ENCODE measurements around the gene LSM2.
A peak's percentile ranks its signal among the peaks of the same experiment; 100 is the strongest.
"Not testable (repeated sequence)": the region's sequence is repeated elsewhere in the genome, so short reads cannot be mapped to it uniquely, and the experiment has no call there.

Gene LSM2

GRCh38 chr6:31794866-31795615, 11.7 kb downstream of the LSM2 start:
- DNase-seq, result peak; percentile 59

DNA sequence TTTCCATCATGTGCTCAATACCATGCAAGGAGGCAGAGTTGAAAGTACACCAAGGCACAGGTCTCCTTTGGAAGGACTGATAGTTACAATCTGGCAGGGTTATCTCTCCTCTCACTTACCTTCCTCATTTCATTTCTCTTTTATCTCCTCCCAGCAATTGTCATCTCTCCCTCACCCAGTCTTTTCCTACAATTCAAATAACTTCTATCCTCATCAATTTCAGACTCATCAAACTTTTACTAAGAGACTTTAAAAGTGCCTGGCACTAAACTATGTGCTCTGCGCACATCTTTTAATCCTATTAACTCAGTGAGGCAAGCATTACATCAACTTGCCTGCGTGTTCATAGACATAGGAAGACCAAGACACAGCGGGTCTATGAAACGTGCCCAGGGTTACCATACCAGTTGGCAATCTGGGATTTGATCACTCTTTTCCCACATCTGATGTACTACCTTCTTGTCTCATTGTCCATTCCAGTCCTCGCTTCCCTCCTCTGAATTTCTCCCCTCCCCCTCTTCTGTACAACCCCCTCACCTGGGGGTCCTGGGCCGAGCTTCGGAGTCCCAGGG, 12.4 kb downstream of the LSM2 start:
- no peak for DNase-seq

- not testable (repeated sequence) for DNase-seq
Measured at GRCh38 chr6:31793927-31794245, 12.9 kb downstream of the LSM2 start.

DNA sequence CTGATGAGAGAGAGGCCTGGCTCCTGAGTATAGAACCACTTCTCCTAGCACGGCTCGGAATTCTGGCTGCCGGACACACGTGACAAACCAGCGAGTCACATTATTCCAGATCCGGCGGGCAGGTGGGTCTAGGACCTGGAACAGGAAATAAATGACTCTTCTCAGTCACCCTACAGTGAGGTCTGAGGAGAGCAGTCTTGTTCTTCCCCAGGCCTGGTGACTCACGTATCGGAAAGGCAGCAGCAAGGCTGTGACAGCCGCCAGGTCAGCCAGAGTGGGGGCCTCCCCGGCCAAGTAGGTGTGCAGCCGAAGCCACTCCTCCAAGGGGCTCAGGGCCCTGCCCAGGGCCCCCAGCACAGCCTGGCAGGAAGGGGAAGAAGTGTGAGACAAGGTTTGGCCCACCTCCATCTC, 14.0 kb downstream of the LSM2 start:
- no peak for DNase-seq

DNA sequence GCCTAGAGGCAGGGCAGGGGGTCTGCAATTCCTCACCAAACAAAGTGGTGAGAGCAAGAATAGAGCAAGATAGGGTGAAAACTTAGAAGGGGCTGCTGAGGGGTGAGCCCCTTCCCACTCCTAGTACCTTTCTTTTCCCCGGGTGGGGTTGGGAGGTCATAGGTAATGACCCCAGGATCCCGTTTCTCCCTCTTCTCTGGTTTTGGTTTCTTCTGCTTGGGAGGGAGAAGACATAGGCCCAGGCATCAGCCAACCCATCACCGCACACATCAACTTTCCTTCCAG, 14.7 kb downstream of the LSM2 start:
- DNase-seq, result no peak

GRCh38 chr6:31791324-31792089, 15.3 kb downstream of the LSM2 start:
- no peak for DNase-seq

GRCh38 chr6:31785475-31785874, 21.3 kb downstream of the LSM2 start:
- no peak for DNase-seq

DNA sequence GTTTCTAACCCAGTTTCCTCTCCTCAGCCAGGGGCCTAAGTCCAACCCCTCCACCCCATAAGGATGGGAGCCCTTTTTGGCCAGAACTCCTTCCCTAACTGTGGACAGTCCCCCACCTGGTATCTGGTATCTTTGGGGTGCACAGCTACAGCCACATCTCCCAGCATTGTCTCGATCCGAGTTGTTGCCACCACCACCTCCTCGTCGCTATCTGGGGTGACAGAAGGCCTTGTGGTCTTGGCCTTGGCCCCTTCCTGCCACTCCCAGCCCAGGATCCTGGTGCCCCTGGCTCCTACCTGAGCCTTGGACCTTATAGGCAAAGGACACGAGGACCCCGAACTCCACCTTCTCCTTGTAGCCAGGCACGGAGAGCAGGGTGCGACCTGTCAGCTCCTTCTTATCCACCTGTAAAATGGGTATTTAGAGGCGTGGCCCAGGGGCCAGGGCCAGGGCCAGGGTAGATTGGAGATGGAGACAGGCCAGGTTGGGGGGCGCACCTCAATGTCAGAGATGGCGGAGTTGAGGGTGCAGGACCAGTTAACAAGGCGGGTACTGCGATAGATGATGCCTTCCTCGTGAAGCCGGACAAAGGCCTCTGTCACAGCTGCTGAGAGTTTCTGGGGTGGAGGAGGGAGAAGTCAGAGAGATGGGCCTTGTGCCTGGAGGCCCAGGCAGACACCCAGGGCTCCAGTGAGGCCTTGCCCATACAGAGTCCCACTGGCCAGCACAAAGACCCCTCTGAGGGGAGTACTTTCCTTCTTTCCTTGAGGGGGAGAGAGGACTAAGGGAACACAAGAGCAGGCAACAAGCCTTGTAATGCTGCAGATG, 22.5 kb downstream of the LSM2 start:
- DNase-seq, result no peak

GRCh38 chr6:31782126-31782855, 24.5 kb downstream of the LSM2 start:
- DNase-seq, result no peak

DNA sequence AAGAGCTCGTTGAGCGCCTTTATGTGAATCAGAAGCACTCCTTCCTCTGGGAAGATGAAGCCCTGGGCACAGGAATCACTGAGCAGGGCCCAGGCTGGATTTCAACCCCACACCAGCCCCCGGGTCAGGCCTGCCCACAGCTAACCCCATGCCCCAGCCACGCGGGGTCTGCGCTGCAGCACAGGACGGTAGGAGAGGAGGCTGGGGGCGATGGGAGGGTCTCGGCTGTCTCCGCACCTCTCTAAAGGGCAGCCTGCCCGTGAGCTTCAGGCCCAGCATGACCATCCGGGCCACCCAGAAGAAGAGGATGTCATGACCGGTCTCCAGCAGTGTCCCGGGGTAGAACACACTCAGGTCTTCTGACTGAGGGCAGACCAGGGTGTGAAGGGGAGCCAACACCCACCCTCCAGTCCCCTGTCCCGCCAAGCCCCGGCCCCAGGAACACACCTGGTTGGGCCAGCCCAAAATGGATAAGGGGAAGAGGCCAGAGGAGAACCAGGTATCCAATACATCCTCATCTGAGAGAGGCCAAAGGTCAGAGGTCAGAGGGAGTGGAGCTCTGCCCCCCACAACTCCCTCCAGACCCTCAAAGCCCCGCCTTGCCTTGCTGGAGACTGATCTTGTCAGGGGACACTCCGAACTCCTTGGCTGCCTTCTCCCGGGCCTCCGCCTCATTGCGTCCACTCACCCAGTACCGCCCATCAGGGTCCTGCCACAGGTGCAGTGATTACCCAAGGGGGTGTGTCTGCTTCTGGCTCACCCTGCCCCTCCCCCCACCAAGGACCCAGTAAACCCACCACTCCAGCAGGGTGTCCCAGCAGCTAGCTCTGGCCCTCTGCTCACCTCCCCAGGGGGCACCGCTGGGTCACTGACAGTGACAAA, 25.3 kb downstream of the LSM2 start:
- no peak for DNase-seq

DNA sequence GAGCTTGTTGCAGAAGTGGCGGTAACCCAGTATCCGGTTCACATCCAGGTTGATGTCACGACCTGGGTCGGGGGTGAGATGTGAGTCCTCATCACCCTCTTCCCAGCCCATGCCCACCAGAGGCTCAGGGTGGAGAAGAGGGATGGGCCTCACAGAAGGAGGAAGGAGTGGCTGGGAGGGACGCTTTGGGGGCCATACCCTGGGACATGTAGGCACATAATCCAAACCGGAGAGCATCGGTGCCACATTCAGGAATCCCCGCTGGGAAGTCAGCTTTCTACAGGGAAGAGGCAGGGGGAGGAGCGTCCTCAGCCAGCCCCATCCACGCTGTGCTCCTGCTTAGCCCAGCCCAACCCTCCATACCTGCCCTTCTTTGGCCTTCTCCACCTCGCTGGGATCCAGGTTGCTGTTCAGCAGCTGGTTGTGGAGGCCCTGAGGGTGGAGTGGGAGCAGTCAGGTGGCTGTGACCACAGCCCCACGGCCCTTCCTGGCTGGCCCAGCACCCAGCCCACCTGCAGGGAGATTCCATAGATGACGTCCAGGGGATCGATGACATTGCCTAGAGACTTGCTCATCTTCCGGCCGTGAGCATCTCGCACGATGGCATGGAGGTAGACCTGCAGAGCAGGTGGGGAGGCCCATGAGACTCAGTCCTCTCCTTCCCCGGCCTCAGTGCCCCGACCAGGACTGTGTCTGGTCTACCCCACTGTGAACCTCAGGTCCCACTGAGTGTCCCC, 26.1 kb downstream of the LSM2 start:
- no peak for DNase-seq

DNA sequence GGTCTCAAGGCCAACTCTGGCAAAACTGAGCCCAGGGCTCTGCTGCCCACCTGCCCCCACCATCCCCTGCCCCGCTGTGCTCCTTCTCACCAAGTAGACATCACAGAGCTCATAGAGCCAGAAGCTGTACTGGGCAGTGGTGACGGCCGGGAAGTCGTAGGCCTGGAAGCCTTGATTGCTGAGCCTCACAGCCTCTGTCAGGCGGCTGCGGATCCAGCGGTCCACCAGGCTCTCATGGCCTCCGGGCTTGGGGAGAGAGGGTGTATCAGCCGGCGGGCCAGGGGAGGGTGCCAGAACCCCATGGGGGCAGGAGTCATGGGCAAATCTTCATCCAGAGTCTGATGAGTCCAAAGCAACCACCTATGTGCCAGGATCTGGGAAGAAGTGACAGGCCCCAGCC, 26.9 kb downstream of the LSM2 start:
- no peak for DNase-seq

DNA sequence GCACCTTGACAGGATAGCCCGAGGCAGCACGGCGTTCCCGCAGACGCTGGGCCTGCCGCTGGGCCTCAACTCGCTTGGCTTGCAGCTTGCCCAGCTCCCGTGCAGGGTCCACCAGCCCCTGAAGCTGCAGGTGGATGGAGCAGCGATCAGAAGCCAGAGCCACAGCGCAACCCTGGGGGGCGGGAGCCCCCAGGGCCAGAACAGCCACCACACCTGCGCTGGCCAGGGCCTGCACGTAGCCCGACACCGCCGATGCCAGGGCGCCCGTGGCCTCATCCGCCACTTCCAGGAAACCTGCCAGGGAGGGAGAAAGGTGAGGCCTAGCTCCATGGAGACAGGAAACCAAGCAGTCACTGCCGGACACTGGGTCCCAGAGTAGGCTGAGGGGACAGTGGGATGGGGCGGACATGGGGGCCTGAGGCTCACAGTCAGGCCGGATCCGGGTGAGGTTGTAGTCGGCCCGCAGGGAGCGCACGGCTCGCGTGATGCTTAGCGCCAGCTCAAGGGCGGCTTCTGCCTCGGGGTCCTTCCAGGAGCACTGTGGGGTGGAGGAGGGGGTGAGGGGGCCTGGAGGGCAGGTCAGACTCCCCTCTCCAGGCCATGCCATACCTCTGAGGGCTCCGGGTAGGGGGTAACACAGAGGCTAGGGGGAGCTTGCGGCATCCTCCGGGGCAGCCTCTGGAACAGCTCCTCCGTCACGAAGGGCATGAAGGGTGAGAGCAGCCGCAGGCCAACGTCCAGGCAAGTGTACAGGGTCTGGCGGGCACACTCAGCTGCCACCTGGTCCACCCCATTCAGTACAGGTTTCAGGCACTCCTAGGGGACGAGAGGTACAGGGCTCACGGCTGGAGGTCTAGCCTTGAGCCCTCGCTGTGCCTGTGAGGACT, 27.5 kb downstream of the LSM2 start:
- no peak for DNase-seq

DNA sequence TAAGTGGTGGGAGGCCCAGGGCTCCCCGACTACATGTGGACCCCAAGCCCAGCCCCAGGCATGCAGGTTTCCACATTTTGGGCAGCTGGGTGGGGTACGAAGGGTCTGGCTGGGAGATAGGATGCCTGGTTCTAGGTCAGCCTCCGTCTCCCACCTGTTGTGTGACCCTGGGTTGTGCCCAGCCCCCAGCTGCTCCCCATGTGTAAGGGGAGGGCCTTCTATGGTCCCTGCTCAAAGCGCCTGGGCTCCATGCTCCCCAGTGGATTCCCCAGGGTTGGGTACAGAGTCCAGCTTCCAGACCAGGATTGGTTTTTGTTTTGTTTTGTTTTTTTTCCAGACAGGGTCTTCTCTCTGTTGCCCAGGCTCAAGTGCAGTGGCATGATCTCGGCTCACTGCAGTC, 28.6 kb downstream of the LSM2 start:
- no peak for DNase-seq

GRCh38 chr6:31777667-31778050, 29.1 kb downstream of the LSM2 start:
- no peak for DNase-seq

GRCh38 chr6:31776989-31777666, 29.6 kb downstream of the LSM2 start, which contains the start of gene VWA7:
Gene VWA7, minus strand, starts transcription at chr6:31777328. Its CDS starts 549 bp downstream, at chr6:31776779.
- DNase-seq, result peak; percentile 85

- peak; percentile 63 for DNase-seq
Measured at GRCh38 chr6:31776485-31776988, 30.2 kb downstream of the LSM2 start.

GRCh38 chr6:31775633-31776484, 30.9 kb downstream of the LSM2 start:
- DNase-seq, result no peak
